NCI-H2227 (cell line): Measurements from ENCODE around the gene SPARCL1.

Source experiments
- DNase-seq: peaks from one replicate; lab custom pipeline; 2025; ENCODE audit not compliant: unreplicated experiment; lab: John Stamatoyannopoulos, UW

Gene SPARCL1

GRCh38 chr4:87541521-87541920, 12.3 kb upstream of the SPARCL1 start:
- DNase-seq = no peak

- DNase-seq = no peak
These were observed 11.2 kb upstream of the SPARCL1 start for GRCh38 chr4:87540146-87541058.

GRCh38 chr4:87532907-87533306, 3.7 kb upstream of the SPARCL1 start:
- DNase-seq = no peak

- DNase-seq = no peak
These were observed 2.9 kb upstream of the SPARCL1 start for GRCh38 chr4:87532109-87532508.

GRCh38 chr4:87531621-87532020, 2.4 kb upstream of the SPARCL1 start:
- DNase-seq = no peak

GRCh38 chr4:87530868-87531267, 1.7 kb upstream of the SPARCL1 start:
- no peak for DNase-seq

GRCh38 chr4:87530229-87530628, 1.1 kb upstream of the SPARCL1 start:
- no peak for DNase-seq

GRCh38 chr4:87527431-87528220, 1.6 kb downstream of the SPARCL1 start:
- DNase-seq = no peak

- DNase-seq = no peak
These were observed 3.4 kb downstream of the SPARCL1 start for GRCh38 chr4:87525636-87526295.

- DNase-seq = no peak
These were observed 4.7 kb downstream of the SPARCL1 start for GRCh38 chr4:87524456-87524855.

GRCh38 chr4:87523307-87523706, 5.9 kb downstream of the SPARCL1 start:
- no peak for DNase-seq

GRCh38 chr4:87521757-87522374, 7.3 kb downstream of the SPARCL1 start:
- no peak for DNase-seq

GRCh38 chr4:87521319-87521718, 7.9 kb downstream of the SPARCL1 start:
- DNase-seq = no peak

GRCh38 chr4:87517621-87518020, 11.6 kb downstream of the SPARCL1 start:
- no peak for DNase-seq

GRCh38 chr4:87516683-87517082, 12.5 kb downstream of the SPARCL1 start:
- no peak for DNase-seq

GRCh38 chr4:87512400-87512799, 16.8 kb downstream of the SPARCL1 start:
- DNase-seq = no peak

GRCh38 chr4:87511500-87511899, 17.7 kb downstream of the SPARCL1 start:
- DNase-seq = no peak

- DNase-seq = no peak
These were observed 18.4 kb downstream of the SPARCL1 start for GRCh38 chr4:87510747-87511146.

- no peak for DNase-seq
These were observed 22.0 kb downstream of the SPARCL1 start for GRCh38 chr4:87506974-87507701.

GRCh38 chr4:87505862-87506261, 23.3 kb downstream of the SPARCL1 start:
- DNase-seq = no peak
